ENCODE results near the gene ELMOD3.
A peak's percentile ranks its signal among the peaks of the same experiment; 100 is the strongest.
"Not testable (repeated sequence)": the region's sequence is repeated elsewhere in the genome, so short reads cannot be mapped to it uniquely, and the experiment has no call there.

ELMOD3 gene

GRCh38 chr2:85435981-85436835 lies 81.6 kb downstream of the ELMOD3 start:
- TF ChIP-seq CTCF (IDR thresholded peaks at IDR 0.05; ENCODE audit: low read depth, low read length): peak; percentile 18
- no peak for TF ChIP-seq MAX (IDR thresholded peaks at IDR 0.05; ENCODE audit: low read depth, low read length)
- no peak for TF ChIP-seq MYC (IDR thresholded peaks at IDR 0.05; ENCODE audit: low read depth, low read length)
- no peak for TF ChIP-seq POLR2A (IDR thresholded peaks at IDR 0.05; ENCODE audit: extremely low read depth, insufficient read length)
- peak; percentile 59 for DNase-seq (ENCODE audit: low read depth)
- no peak overlapping the region for H3K4me3 ChIP-seq (ENCODE audit: low read depth, low read length)

- H3K4me3 ChIP-seq (ENCODE audit: low read depth, low read length): no peak overlapping the region
- DNase-seq (ENCODE audit: low read depth): no peak
- no peak for TF ChIP-seq POLR2A (IDR thresholded peaks at IDR 0.05; ENCODE audit: extremely low read depth, insufficient read length)
- no peak for TF ChIP-seq CTCF (IDR thresholded peaks at IDR 0.05; ENCODE audit: low read depth, low read length)
- no peak for TF ChIP-seq MAX (IDR thresholded peaks at IDR 0.05; ENCODE audit: low read depth, low read length)
- no peak for TF ChIP-seq MYC (IDR thresholded peaks at IDR 0.05; ENCODE audit: low read depth, low read length)
Observed at GRCh38 chr2:85436836-85437487, 82.4 kb downstream of the ELMOD3 start.

GRCh38 chr2:85437488-85438200 lies 83.1 kb downstream of the ELMOD3 start:
- peak; percentile 91 for DNase-seq (ENCODE audit: low read depth)
- peak overlapping the region; percentile 65 for H3K4me3 ChIP-seq (ENCODE audit: low read depth, low read length)
- TF ChIP-seq MAX (IDR thresholded peaks at IDR 0.05; ENCODE audit: low read depth, low read length) (peak; percentile 90), CTCF (IDR thresholded peaks at IDR 0.05; ENCODE audit: low read depth, low read length) (no peak), MYC (IDR thresholded peaks at IDR 0.05; ENCODE audit: low read depth, low read length) (peak; percentile 95), POLR2A (IDR thresholded peaks at IDR 0.05; ENCODE audit: extremely low read depth, insufficient read length) (peak; percentile 64)

- TF ChIP-seq CTCF (IDR thresholded peaks at IDR 0.05; ENCODE audit: low read depth, low read length): no peak
- no peak for TF ChIP-seq MYC (IDR thresholded peaks at IDR 0.05; ENCODE audit: low read depth, low read length)
- peak; percentile 3 for TF ChIP-seq POLR2A (IDR thresholded peaks at IDR 0.05; ENCODE audit: extremely low read depth, insufficient read length)
- peak overlapping the region; percentile 65 for H3K4me3 ChIP-seq (ENCODE audit: low read depth, low read length)
- peak; percentile 69 for DNase-seq (ENCODE audit: low read depth)
Observed at GRCh38 chr2:85438201-85439024, 83.8 kb downstream of the ELMOD3 start.

- DNase-seq (ENCODE audit: low read depth): no peak
- TF ChIP-seq MYC (IDR thresholded peaks at IDR 0.05; ENCODE audit: low read depth, low read length) (no peak), MAX (IDR thresholded peaks at IDR 0.05; ENCODE audit: low read depth, low read length) (no peak), CTCF (IDR thresholded peaks at IDR 0.05; ENCODE audit: low read depth, low read length) (peak; percentile 0), POLR2A (IDR thresholded peaks at IDR 0.05; ENCODE audit: extremely low read depth, insufficient read length) (no peak)
- H3K4me3 ChIP-seq (ENCODE audit: low read depth, low read length): no peak overlapping the region
Observed at GRCh38 chr2:85439025-85439472, 84.5 kb downstream of the ELMOD3 start.

GRCh38 chr2:85439569-85439968 lies 85.0 kb downstream of the ELMOD3 start:
- not testable (repeated sequence) for DNase-seq (ENCODE audit: low read depth); H3K4me3 ChIP-seq (ENCODE audit: low read depth, low read length)

All from NB4 (cell line).